Ishikawa (cell line): ENCODE measurements around the gene FBXO47.

Source experiments
- CEBPB ChIP-seq: IDR thresholded peaks from 2 replicates; pipeline ENCODE4 v1.6.1; 2012
- CREB1 ChIP-seq: IDR thresholded peaks from 2 replicates; pipeline ENCODE4 v1.6.1; 2012; ENCODE audit warnings: low read depth
- EGR1 ChIP-seq: IDR thresholded peaks from 2 replicates; pipeline ENCODE4 v1.6.1; 2012
- EP300 ChIP-seq: IDR thresholded peaks from 2 replicates; pipeline ENCODE4 v1.6.1; 2012; ENCODE audit warnings: borderline replicate concordance
- FOXM1 ChIP-seq: IDR thresholded peaks from 2 replicates; pipeline ENCODE4 v1.6.1; 2012; ENCODE audit warnings: low read depth, borderline replicate concordance
- NFIC ChIP-seq: IDR thresholded peaks from 2 replicates; pipeline ENCODE4 v1.6.1; 2012
- RAD21 ChIP-seq: IDR thresholded peaks from 2 replicates; pipeline ENCODE4 v1.6.1; 2012; ENCODE audit warnings: low read depth
- REST ChIP-seq: IDR thresholded peaks from 2 replicates; pipeline ENCODE4 v1.6.1; 2012; ENCODE audit warnings: low read depth, mild to moderate bottlenecking
- TAF1 ChIP-seq: IDR thresholded peaks from 2 replicates; pipeline ENCODE4 v1.6.1; 2012; ENCODE audit warnings: low read depth, mild to moderate bottlenecking
- TCF12 ChIP-seq: IDR thresholded peaks from 2 replicates; pipeline ENCODE4 v1.6.1; 2012; ENCODE audit warnings: low read depth
- TEAD4 ChIP-seq: IDR thresholded peaks from 2 replicates; pipeline ENCODE4 v1.6.1; 2012
- YY1 ChIP-seq: IDR thresholded peaks from 2 replicates; pipeline ENCODE4 v1.6.1; 2012; ENCODE audit warnings: low read depth
- ZBTB7A ChIP-seq: IDR thresholded peaks from 2 replicates; pipeline ENCODE4 v1.6.1; 2012; ENCODE audit warnings: low read depth
- TF ChIP-seq, protein P1 (sequence below): IDR thresholded peaks from 2 replicates; pipeline ENCODE4 v1.6.1; 2012
- TF ChIP-seq, protein P2 (sequence below): IDR thresholded peaks from 2 replicates; pipeline ENCODE4 v1.6.1; 2012

The FBXO47 gene, protein sequence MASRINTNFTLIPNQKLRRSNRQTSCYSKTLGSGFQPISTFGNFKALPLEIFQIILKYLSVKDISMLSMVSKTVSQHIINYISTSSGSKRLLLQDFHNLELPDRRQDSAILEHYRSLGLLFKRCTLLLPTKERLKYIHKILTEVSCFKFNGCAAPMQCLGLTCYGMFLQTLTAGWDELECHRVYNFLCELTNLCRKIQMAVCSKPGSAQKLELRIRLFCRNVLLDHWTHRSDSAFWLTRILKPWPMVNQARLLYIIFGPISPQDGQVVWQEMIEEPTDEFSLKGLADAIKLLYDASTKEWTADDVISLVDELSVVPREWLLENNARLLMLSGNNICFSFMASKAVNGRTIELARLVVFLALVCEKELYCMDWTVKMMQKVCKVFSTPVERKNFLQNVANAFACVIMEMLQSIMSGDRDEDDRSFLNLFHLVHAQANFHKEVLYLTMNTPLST

DNA sequence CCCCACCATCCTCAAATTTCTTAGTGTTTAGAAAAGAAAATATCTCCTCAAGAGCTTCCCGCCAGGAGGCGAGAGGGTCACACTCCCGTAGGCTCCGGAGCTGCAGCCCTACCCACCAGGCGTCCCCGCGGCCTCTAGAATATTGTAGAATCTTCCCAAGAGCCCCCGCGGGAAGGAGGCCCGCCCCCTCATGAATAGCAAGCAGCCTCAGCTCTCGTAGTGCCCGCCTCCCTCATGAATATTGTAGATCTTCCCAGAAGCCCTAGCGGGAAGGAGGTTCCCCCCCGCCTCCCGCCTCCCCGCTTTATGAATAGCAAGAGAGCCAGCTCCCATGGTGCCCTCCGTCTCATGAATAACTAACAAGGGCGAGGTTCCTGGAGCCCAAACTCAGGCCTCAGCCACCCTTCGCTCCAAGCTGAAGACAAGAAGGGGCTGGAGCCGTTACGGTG lies at the start of gene FBXO47:
FBXO47 (minus strand) TSS at position 114 of the 449 bp plus-strand sequence. CDS start 4,378 bp downstream, outside the sequence.
- TF ChIP-seq REST (no peak), TCF12 (no peak), FOXM1 (no peak)

DNA sequence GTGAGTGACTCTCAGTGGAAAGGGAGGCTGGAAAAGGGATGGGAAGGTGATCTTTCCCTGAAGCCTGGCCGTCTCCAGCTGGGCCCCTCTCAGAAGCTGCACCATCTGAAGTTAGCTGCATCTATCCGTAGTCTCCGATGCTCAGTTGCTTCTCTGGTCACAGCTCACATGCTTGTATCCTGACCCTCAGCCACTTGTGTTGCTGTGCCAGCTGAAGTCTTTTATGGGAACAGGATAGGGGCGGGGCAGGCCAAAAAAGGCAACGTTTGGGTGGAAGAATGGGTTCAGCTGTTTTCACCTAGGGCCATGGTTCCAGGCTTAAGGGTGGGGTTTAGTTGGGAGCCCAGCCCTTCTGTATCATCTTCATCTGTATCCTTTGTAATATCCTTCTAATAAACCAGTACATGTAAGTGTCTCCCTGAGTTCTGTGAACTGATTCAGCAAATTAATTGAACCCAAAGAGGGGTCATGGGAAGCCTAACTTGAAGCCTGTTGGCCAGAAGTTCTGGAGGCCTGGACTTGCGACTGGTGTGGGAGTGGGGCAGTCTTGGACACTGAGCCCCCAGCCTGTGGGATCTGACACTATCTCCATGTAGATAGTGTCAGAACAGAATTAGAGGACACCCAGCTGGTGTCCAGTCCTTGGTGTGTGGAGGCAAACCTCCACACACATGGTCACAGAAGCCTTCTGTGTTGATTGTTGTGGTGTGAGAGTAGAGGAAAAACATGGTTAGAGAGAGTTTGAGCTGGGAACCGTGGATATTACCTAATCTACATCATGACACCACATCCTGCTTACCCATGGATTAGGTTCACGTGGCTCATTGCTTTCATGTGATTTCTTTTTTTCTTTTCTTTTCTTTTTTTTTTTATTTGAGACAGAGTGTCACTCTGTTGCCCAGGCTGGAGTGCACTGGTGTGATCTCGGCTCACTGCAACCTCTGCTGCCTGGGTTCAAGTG lies 49.3 kb upstream of the FBXO47 start:
- no peak for TF ChIP-seq RAD21
- TF ChIP-seq FOXM1 = no peak
- TF ChIP-seq, protein P1, sequence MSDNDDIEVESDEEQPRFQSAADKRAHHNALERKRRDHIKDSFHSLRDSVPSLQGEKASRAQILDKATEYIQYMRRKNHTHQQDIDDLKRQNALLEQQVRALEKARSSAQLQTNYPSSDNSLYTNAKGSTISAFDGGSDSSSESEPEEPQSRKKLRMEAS = no peak
- no peak for TF ChIP-seq CEBPB
- TF ChIP-seq, protein P2, sequence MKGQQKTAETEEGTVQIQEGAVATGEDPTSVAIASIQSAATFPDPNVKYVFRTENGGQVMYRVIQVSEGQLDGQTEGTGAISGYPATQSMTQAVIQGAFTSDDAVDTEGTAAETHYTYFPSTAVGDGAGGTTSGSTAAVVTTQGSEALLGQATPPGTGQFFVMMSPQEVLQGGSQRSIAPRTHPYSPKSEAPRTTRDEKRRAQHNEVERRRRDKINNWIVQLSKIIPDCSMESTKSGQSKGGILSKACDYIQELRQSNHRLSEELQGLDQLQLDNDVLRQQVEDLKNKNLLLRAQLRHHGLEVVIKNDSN = no peak
- TF ChIP-seq TCF12 = no peak
- no peak for TF ChIP-seq NFIC

GRCh38 chr17:39015546-39015935 lies 48.3 kb upstream of the FBXO47 start:
- TF ChIP-seq REST = no peak
- no peak for TF ChIP-seq CEBPB
- no peak for TF ChIP-seq TEAD4
- no peak for TF ChIP-seq ZBTB7A
- no peak for TF ChIP-seq CREB1
- TF ChIP-seq, protein P2 = no peak
- no peak for TF ChIP-seq FOXM1
- no peak for TF ChIP-seq TAF1
- no peak for TF ChIP-seq EP300
- TF ChIP-seq, protein P1 = no peak
- no peak for TF ChIP-seq RAD21
- no peak for TF ChIP-seq EGR1
- TF ChIP-seq TCF12 = no peak
- no peak for TF ChIP-seq NFIC
- no peak for TF ChIP-seq YY1

GRCh38 chr17:39014795-39015545 lies 47.8 kb upstream of the FBXO47 start:
- no peak for TF ChIP-seq YY1
- 0 out of 2 replicates have a peak, but pooled peaks have one; percentile 5 for TF ChIP-seq CEBPB

DNA sequence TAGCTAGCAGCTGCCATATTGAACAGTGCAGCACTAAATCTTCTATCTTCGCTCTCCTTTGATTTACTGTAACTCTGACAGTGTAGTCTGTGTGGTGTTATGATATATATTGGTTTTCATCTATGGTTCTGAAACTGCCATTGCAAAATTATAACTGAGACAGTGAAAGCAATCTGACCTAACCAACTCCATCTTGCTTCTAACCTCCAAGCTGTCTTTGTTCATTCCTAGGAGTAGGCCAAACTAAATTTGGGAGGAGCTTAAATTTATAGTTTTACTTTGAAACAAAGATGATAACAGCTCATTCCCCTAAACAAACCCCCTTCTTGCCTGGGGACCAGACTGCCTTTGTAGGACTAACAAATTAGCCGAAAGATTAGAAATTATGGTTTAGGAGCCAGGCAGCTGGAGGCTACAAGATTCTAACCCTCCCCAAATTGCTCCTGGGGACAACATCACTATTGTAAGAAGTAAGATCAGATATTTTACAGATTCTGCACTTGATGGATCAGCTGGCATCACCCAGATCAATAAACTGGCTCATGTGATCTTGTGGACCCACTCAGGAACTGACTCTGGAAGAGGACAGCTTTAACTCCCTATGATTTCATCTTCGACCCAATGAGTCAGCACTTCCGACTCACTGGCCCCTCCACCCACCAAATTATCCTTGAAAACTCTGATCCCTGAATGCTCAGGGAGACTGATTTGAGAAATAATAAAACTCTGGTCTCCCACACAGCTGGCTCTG lies 47.0 kb upstream of the FBXO47 start:
- TF ChIP-seq NFIC = no peak
- no peak for TF ChIP-seq EP300
- no peak for TF ChIP-seq EGR1
- TF ChIP-seq CREB1 = no peak
- TF ChIP-seq ZBTB7A = no peak
- TF ChIP-seq, protein P1 = no peak
- TF ChIP-seq RAD21 = no peak
- no peak for TF ChIP-seq CEBPB
- no peak for TF ChIP-seq REST
- no peak for TF ChIP-seq TCF12
- TF ChIP-seq, protein P2 = no peak
- no peak for TF ChIP-seq FOXM1
- no peak for TF ChIP-seq TEAD4
- no peak for TF ChIP-seq TAF1
- no peak for TF ChIP-seq YY1
